Measurements from ENCODE around the gene PTPRT. TPM values are rescaled to one million over a fixed set of nuclear protein-coding genes. Genes with fewer than 3 reads are reported as not detected.

The PTPRT gene
- total RNA-seq, 4 donors from 2014 or later, result 0.04 TPM; not detected in 3

GRCh38 chr20:42756991-42757390 is 432.7 kb downstream of the PTPRT start:
- peaks cover 0 to 10% (median 0%) of the 10 kb centered on the region in 3 donors for H3K9me3 ChIP-seq
- H3K4me1 ChIP-seq, result no peaks in the 10 kb centered on the region
- no peaks in the 10 kb centered on the region for H3K27me3 ChIP-seq
- 17 to 100% methylated on average over 1 of the region's 1 CpG for WGBS, 2 donors (ENCODE audit: low coverage in 1 of 2)
- H3K36me3 ChIP-seq, result no peaks in the 10 kb centered on the region
- no peak for ATAC-seq
- no peak overlapping the region for H3K27ac ChIP-seq
- TF ChIP-seq EP300 (IDR thresholded peaks at IDR 0.05) (no peak), CTCF (IDR thresholded peaks at IDR 0.05) (no peak), POLR2AphosphoS5 (IDR thresholded peaks at IDR 0.05) (no peak), POLR2A (IDR thresholded peaks at IDR 0.05) (no peak)
- no peak overlapping the region for H3K4me3 ChIP-seq

GRCh38 chr20:42754706-42755105 is 435.0 kb downstream of the PTPRT start:
- TF ChIP-seq POLR2AphosphoS5 (IDR thresholded peaks at IDR 0.05) (no peak), POLR2A (IDR thresholded peaks at IDR 0.05) (no peak), EP300 (IDR thresholded peaks at IDR 0.05) (no peak), CTCF (IDR thresholded peaks at IDR 0.05) (no peak)
- no peak for ATAC-seq
- no peak overlapping the region for H3K27ac ChIP-seq
- no peaks in the 10 kb centered on the region for H3K27me3 ChIP-seq
- no peaks in the 10 kb centered on the region for H3K4me1 ChIP-seq
- H3K9me3 ChIP-seq, result peaks cover 0 to 6% (median 0%) of the 10 kb centered on the region in 3 donors
- no peaks in the 10 kb centered on the region for H3K36me3 ChIP-seq
- H3K4me3 ChIP-seq, result no peak overlapping the region
- 33 to 50% methylated on average over 2 of the region's 2 CpGs for WGBS, 2 donors (ENCODE audit: low coverage in 1 of 2)

GRCh38 chr20:42752620-42753019 is 437.1 kb downstream of the PTPRT start:
- Histone ChIP-seq H3K4me3 (no peak overlapping the region), H3K27me3 (peaks cover 4% of the 10 kb centered on the region), H3K36me3 (no peaks in the 10 kb centered on the region), H3K4me1 (no peaks in the 10 kb centered on the region), H3K9me3 (no peaks in the 10 kb centered on the region), H3K27ac (no peak overlapping the region)
- TF ChIP-seq EP300 (IDR thresholded peaks at IDR 0.05) (no peak), POLR2A (IDR thresholded peaks at IDR 0.05) (no peak), CTCF (IDR thresholded peaks at IDR 0.05) (no peak), POLR2AphosphoS5 (IDR thresholded peaks at IDR 0.05) (no peak)
- no peak for ATAC-seq
- WGBS, 2 donors (ENCODE audit: low coverage in 1 of 2), result 69 to 79% methylated on average over 3 of the region's 3 CpGs

- H3K4me1 ChIP-seq, result no peaks in the 10 kb centered on the region
- no peak overlapping the region for H3K4me3 ChIP-seq
- ATAC-seq, result no peak
- H3K9me3 ChIP-seq, result peaks cover 0 to 7% (median 0%) of the 10 kb centered on the region in 3 donors
- H3K27me3 ChIP-seq, result peaks cover 4% of the 10 kb centered on the region
- no peak for TF ChIP-seq EP300 (IDR thresholded peaks at IDR 0.05)
- no peak for TF ChIP-seq POLR2A (IDR thresholded peaks at IDR 0.05)
- no peak for TF ChIP-seq POLR2AphosphoS5 (IDR thresholded peaks at IDR 0.05)
- no peak for TF ChIP-seq CTCF (IDR thresholded peaks at IDR 0.05)
- no peak overlapping the region for H3K27ac ChIP-seq
- no peaks in the 10 kb centered on the region for H3K36me3 ChIP-seq
- 68% methylated on average over 4 of the region's 5 CpGs; no CpG with 5 or more reads in 1 of the 2 donors for WGBS, 2 donors (ENCODE audit: low coverage in 1 of 2)
Observed at GRCh38 chr20:42749556-42749955, 440.1 kb downstream of the PTPRT start.

GRCh38 chr20:42747765-42748411 is 441.8 kb downstream of the PTPRT start:
- H3K9me3 ChIP-seq, result peaks cover 0 to 24% (median 0%) of the 10 kb centered on the region in 3 donors
- no peak overlapping the region for H3K27ac ChIP-seq
- no peaks in the 10 kb centered on the region for H3K36me3 ChIP-seq
- H3K4me3 ChIP-seq, result no peak overlapping the region
- WGBS, 2 donors (ENCODE audit: low coverage in 1 of 2), result 67 to 76% methylated on average over 1 to 2 of the region's 2 CpGs
- TF ChIP-seq POLR2AphosphoS5 (IDR thresholded peaks at IDR 0.05), result no peak
- no peak for TF ChIP-seq EP300 (IDR thresholded peaks at IDR 0.05)
- ATAC-seq, result no peak
- no peaks in the 10 kb centered on the region for H3K4me1 ChIP-seq
- peaks cover 4% of the 10 kb centered on the region for H3K27me3 ChIP-seq

Measured in gastroesophageal sphincter (tissue), 4 donors.